ENCODE results near the gene HINT3. TPM values are rescaled to one million over a fixed set of nuclear protein-coding genes. Genes with fewer than 3 reads are reported as not detected.
"Not testable (repeated sequence)": the region's sequence is repeated elsewhere in the genome, so short reads cannot be mapped to it uniquely, and the experiment has no call there.

The HINT3 gene
- polyA plus RNA-seq, 4 donors, result 27.8 to 36.7 (median 33.8) TPM

DNA sequence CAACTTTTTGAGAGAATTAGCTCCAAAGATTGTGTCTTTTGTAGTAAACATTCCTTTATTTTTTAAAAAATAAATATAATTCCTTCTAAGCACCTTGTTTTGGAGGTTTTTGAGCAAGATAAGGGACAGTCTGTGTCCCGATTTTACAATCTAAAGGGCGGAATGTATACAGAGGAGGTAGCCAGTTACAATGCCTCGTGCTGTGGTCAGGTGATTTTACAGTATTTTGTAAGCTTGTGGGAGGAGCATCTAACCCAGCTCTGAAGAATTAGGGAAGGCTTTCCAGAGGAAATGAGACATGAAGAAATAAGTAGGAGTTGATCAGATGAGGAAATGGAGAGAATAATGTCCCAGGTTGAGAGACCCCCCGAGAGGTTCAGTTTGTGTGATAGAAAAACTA is 1.3 kb downstream of the HINT3 start:
- DNase-seq (ENCODE audit: low read depth in 4 of 4, low spot score in 2 of 4), result peak in 1 of 4 donors; percentile 51

DNA sequence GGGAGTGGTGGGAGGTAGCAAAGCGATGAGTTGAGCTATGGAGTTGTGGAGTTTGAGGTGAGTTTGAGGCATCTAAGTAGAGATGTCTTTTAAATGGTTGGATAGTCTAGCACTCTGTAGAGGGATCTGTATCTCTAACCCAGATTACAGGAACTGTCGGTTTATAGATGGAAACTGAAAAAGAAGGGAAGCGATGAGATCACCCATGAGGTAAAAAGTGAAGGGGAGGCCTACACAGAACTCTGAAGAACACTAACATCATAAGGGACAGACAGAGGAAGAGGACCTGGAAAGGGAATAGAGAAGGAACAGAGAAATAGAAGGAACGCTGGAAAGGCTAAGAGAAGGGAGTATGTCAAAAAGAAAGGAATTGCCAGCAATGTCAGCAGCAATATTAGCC is 2.5 kb downstream of the HINT3 start:
- DNase-seq (ENCODE audit: low read depth in 4 of 4, low spot score in 2 of 4), result no peak

GRCh38 chr6:125961117-125961516 is 4.5 kb downstream of the HINT3 start:
- DNase-seq (ENCODE audit: low read depth in 4 of 4, low spot score in 2 of 4), result no peak

DNA sequence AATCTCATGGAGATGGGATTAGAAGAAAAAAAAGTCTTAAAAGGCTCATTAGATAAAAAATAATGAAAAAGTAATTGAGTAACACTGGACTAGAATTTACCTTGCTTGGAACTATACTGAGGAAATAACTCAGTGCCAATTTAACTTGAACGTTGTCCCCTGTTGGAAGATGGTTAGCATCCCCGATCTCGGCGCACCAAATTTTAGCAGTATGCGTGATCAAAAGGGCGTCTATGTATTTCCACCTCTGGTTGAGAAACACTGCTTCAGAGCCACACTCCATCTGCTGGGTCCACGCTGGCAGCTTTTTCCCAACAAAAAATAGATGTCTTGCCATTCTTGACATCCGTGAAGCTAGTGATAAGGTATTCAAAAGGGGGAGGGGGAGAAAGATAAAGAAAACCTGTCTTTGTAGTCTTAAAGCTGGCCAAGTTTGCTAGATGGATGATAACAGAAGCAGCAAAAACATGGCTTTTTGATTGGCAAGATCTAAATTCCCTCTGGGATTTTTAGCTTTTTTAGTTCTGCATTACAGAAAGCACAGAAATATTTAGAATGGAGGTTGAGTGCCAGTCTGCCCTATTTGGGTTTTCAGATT is 6.4 kb downstream of the HINT3 start:
- DNase-seq (ENCODE audit: low read depth in 4 of 4, low spot score in 2 of 4), result no peak

DNA sequence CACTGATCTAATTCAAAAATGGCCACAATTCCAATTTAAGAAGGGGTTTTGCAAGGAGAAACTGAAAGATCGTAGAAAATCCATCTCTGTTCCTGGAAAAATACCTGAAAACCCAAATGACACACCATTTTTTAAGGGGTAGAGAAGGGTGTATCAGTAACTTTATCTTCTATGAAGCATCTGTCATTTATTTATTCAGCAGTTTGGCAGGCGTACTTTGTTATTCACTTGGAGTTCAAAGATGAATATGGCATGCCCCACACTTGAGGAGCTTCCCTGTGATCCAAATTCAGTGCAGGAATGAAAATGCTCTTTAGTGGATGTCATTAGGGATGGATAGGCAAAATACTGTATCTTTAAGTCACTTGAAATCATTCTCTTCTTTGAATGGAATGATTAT is 7.2 kb downstream of the HINT3 start:
- DNase-seq (ENCODE audit: low read depth in 4 of 4, low spot score in 2 of 4), result no peak

GRCh38 chr6:125966569-125966968 is 10.0 kb downstream of the HINT3 start:
- DNase-seq (ENCODE audit: low read depth in 4 of 4, low spot score in 2 of 4), result no peak

GRCh38 chr6:125968493-125968892 is 11.9 kb downstream of the HINT3 start:
- no peak for DNase-seq (ENCODE audit: low read depth in 4 of 4, low spot score in 2 of 4)

GRCh38 chr6:125970760-125971159 is 14.2 kb downstream of the HINT3 start:
- no peak for DNase-seq (ENCODE audit: low read depth in 4 of 4, low spot score in 2 of 4)

DNA sequence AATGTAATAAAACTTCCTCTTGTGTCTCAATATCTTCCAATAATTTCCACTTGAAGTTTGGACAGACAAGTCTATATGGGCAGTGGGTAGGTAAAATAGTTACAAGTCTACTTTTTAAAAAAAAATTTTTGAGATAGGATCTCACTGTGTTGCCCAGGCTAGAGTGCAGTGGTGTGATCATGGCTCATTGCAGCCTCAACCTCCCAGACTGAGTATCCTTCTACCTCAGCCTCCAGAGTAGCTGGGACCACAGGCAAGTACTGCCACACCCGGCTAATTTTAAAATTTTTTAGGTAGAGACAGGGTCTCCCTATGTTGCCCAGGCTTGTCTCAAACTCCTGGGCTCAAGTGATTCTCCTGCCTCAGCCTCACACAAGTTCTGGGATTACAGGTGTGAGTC is 15.9 kb downstream of the HINT3 start:
- DNase-seq (ENCODE audit: low read depth in 4 of 4, low spot score in 2 of 4), result not testable (repeated sequence)

- DNase-seq (ENCODE audit: low read depth in 4 of 4, low spot score in 2 of 4), result no peak
Observed at GRCh38 chr6:125974214-125974866, 17.8 kb downstream of the HINT3 start.

DNA sequence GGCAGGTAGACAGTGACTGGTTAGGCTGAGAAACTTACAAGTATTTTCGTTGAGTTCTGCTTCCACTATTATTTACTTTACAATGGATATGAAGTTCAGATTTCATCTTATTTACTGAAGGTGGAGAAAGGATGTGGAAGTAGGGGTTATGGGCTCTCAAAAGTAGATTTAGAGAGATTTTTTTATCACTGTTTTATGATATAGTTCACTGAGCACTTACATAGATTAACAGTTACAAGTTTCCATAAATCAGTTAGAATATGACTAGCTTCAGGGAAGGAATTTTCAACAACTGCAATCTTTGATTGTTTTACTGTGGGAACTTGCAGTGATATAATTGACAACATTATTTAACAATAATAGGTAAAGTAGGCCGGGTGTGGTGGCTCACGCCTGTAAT is 22.5 kb downstream of the HINT3 start:
- DNase-seq (ENCODE audit: low read depth in 4 of 4, low spot score in 2 of 4), result no peak

DNA sequence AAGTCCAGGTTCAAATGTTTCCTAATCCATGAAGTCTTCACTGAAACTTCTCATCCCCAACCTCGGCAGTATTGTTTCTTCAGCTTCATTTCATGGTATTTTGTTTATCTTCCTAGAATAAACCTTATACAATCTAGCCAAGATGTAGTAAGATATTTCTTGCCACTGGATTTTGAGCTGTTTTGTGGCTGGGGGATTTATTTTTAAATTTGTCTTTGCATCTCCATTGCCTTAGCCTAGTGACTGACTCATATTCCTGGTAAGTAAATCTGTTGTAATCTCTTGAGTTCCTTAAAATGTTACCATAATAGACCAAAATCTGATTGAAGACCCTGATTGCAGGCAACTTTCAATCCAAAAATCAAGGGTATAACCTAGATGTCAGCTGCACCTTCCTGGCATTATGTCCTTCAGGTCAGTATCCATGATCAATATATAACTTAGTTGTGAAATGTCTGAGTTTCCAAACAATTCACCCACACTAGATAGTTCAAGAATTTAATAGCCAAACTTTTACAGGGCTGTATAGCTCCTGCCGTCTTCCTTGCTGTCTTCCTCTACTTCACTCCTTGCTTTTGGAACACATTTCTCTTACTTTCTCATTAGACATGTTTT is 25.1 kb downstream of the HINT3 start:
- no peak for DNase-seq (ENCODE audit: low read depth in 4 of 4, low spot score in 2 of 4)

DNA sequence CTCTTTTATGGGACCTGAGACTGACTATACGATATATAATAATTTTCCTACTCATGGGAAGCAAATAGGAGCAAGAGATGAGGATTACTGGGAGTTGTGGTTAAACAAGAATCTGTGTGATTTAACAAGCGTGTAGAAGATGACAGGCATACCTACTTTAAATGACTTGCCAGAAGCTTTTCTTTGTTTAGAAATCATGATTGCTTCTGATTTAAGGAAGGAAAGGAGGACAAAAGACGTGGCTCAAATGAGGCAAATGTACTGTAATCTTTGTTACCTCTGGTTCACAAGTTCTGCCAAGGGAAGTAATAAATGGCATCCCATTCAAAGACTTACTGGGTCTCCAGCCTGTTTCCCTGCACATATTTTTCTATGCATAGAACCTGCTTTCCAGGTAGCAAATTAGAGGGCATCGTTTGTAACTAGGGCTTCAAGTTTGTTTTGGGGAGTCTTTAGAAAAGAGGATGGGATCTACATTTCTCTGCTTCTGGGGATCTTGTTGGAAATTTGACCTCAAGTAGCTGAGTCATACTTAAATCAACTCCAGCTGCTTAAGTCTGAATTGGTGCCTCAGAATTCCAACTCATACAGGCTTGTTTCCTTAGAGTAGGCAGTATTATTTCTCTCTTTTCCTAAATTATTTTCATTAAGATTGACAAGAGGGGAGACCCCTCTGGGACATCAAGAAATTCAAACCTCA is 26.8 kb downstream of the HINT3 start:
- no peak for DNase-seq (ENCODE audit: low read depth in 4 of 4, low spot score in 2 of 4)

- no peak for DNase-seq (ENCODE audit: low read depth in 4 of 4, low spot score in 2 of 4)
Observed at GRCh38 chr6:125984311-125984710, 27.7 kb downstream of the HINT3 start.

- DNase-seq (ENCODE audit: low read depth in 4 of 4, low spot score in 2 of 4), result no peak
Observed at GRCh38 chr6:125985522-125985921, 29.0 kb downstream of the HINT3 start.

DNA sequence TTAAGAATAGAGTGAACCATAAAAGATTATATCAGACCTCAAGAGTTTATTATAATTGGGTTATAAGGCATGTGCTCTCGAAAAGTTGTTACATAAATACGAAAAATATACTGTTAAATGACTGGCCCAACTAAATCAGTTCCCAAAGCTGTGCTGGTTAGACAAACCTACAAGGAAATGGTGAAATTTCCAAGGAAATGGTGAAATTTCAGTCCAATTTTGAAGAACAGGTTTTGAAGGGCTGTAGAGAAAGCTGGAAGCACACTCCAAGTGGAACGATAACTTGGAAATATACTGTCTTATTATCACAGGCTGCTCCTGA is 29.4 kb downstream of the HINT3 start:
- peak in 1 of 4 donors; percentile 50 for DNase-seq (ENCODE audit: low read depth in 4 of 4, low spot score in 2 of 4)

DNA sequence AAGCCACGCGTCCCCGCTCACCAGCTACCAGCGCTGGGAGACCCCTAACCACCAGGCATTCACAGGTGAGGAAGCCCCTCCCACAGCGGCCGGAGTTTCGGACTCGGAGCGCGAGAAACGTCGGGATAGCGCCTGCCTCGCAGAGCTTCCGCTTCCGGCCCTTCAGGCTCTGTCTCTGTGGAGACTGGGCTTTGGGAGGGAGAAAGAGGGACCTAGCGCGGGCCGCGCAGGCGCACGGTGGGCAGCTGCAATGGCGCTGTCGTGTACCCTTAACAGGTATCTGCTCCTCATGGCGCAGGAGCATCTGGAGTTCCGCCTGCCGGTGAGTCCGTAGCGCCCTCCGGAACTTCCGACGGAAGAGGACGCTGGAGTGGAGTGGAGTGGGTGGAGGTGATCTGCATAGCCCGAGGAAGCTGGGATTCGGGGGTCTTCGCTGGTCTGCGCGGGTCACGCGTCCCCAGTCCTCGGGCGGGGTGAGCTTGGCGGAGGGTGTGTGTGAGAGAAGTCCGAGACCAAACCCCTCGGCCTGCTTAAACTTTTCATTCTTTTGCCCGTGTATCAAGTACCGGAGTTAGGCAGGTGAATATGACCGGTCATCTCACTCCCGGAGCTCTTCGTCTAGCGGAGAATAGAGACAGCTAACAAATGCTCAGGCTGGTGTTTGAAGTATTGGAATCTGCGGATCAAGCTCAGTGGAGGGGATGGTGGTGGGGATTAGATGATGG is 29.9 kb downstream of the HINT3 start, which contains the start of gene TRMT11:
TRMT11 (plus strand) TSS at position 240 of the 725 bp plus-strand sequence; CDS start at position 251, 11 bp downstream.
- DNase-seq (ENCODE audit: low read depth in 4 of 4, low spot score in 2 of 4), result peak; percentile 77 to 86 (median 85)

DNA sequence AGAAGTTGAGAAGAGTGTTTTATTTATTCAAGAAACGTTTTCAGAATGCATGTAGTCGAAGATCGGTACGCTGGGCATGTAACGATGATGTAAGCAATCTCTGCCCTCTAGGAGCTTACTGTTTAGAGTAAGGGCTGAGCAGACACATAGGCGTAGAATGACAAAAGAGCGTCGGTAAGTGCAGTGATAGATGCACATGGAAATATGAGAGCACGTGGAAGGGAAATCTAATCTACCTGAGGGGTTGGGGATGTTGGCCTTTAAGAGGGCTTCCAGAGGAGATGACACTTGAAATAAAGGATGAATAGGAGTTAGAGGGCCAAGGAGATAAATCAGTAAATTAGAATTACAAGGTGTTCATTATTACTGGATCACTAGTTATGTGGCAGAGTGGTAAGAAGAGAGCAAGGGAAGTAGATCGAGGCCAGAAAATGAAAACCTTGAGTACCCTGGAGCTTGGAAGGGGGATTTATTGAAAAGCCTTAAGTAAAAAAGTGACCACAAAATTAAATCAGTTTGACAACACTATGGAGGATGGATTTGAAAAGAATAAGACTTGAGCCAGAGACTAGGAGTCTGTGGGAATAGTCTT is 30.6 kb downstream of the HINT3 start:
- peak in 1 of 4 donors; percentile 38 for DNase-seq (ENCODE audit: low read depth in 4 of 4, low spot score in 2 of 4)

DNA sequence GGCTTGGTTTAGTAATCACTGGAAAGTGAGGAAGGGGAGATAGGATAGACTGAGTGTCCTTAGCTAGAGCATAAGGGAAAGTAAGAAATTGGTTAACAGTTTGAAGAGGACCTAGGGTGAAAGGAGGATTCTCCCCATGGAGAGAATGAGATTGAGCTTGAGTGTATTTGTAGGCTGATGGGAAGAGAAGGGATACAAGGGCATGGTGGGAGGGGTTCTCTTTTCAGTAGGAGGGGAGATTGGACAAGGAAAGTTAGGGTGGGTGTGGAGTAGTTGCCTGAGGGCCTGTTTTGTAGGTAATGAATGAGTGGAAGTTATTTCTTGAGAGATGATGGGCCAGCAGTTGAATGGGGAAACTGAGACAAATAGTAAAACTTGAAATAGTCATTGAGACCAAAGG is 31.7 kb downstream of the HINT3 start:
- DNase-seq (ENCODE audit: low read depth in 4 of 4, low spot score in 2 of 4), result no peak

- DNase-seq (ENCODE audit: low read depth in 4 of 4, low spot score in 2 of 4), result no peak
Observed at GRCh38 chr6:125989631-125990030, 33.1 kb downstream of the HINT3 start.

DNA sequence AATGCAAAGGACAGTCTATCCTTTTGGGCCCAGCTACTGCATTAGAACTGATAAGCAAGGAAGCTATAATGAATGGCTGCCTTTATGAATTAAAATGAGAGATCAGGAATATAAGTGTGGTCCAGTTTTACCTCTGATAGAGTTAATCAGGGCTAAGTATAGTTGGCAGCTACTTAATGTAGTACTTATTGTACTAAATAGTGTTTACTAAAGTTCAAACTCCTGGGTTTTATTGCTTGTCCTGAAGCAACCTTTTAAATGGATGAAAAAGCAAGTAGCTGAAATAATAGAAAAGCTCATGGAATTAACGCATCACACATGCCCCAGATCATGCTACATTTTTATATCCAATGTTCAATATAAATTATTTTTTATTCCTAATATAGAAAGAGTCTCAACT is 35.1 kb downstream of the HINT3 start:
- no peak for DNase-seq (ENCODE audit: low read depth in 4 of 4, low spot score in 2 of 4)

Data from left renal cortex interstitium (tissue), 4 donors.